SU-DHL-6 (cell line): ENCODE measurements around the gene KIAA0319L.
"Not testable (repeated sequence)": the region's sequence is repeated elsewhere in the genome, so short reads cannot be mapped to it uniquely, and the experiment has no call there.

Source experiments
- CTCF ChIP-seq: fragments of 200-600 bp; sonication (generic); IDR thresholded peaks from one replicate; pipeline ENCODE4 v1.5.1; 2017; ENCODE audit warnings: antibody characterized with exemption, mild to moderate bottlenecking, low read length, moderate library complexity; ENCODE audit not compliant: insufficient read depth, poor library complexity, severe bottlenecking
- EZH2phosphoT487 ChIP-seq: fragments of 200-600 bp; sonication (generic), shearing (Covaris generic); conservative IDR thresholded peaks from 2 replicates; pipeline ENCODE4 v1.6.1; 2018; ENCODE audit warnings: mild to moderate bottlenecking, antibody characterized with exemption, low read length, moderate library complexity, mixed read lengths

DNA sequence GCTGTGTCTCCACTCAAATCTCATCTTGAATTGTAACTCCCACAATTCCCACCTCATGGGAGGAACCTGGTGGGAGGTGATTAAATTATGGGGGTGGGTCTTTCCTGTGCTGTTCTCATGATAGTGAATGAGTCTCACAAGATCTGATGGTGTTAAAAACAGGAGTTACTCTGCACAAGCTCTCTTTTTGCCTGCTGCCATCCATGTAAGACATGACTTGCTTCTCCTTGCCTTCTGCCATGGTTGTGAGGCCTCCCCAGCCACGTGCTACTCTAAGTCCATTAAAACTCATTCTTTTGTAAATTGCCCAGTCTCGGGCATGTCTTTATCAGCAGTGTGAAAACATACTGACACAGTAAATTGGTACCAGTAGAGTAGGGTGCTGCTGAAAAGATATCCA, 93.5 kb downstream of the KIAA0319L start:
- not testable (repeated sequence) for TF ChIP-seq CTCF, EZH2phosphoT487
